Sciatic nerve (tissue), 2 donors: ENCODE results near the gene MALL. TPM values are rescaled to one million over a fixed set of nuclear protein-coding genes. Genes with fewer than 3 reads are reported as not detected.
"Not testable (repeated sequence)": the region's sequence is repeated elsewhere in the genome, so short reads cannot be mapped to it uniquely, and the experiment has no call there.

Source experiments
- ATAC-seq: fragments of 200-7000 bp; cut with Tn5 transposase; one replicate; pipeline ENCODE4 v1.9.1; 2020; ENCODE audit warnings: mild to moderate bottlenecking, moderate library complexity
- DNase-seq: peaks from one replicate; pipeline ENCODE4 v3.0.0-alpha.2; 2020; ENCODE audit warnings: low spot score
- intact Hi-C: fragments of 100-400 bp; cut with DNase I; formaldehyde crosslinking; loops from one replicate; pipeline ENCODE4 v1.14.2; 2022
- total RNA-seq: library from RNA; stranded (reverse); fragmentation: NEBNext Ultra II Directional; extraction: Animal tissue kit (Norgen Biotek cat#: 25700); gene quantifications from one replicate; pipeline ENCODE4 v1.2.1, GENCODE V29; 2021
- donor health status: DM: no; HTN: no; CAD: no.
- donor health status: DM: no; HTN: no; CAD: no.

MALL gene
- 24.1 TPM for total RNA-seq

GRCh38 chr2:110115291-110116032 lies at the start of gene MALL:
TSS of gene MALL (minus strand) at chr2:110115822. CDS start at chr2:110115792, 30 bp downstream.
- intact Hi-C loops = no loop called here
- ATAC-seq (peak; percentile 39), DNase-seq (no peak)

- no peak for DNase-seq
- peak; percentile 64 for ATAC-seq
- intact Hi-C loops = no loop called here
Measured at GRCh38 chr2:110157153-110157793, 41.7 kb upstream of the MALL start.

GRCh38 chr2:110154828-110155227 lies 39.2 kb upstream of the MALL start:
- intact Hi-C loops, ATAC-seq, DNase-seq: not testable (repeated sequence)

GRCh38 chr2:110154188-110154587 lies 38.6 kb upstream of the MALL start:
- ATAC-seq, DNase-seq, intact Hi-C loops: not testable (repeated sequence)

GRCh38 chr2:110153416-110153815 lies 37.8 kb upstream of the MALL start:
- ATAC-seq (no peak), DNase-seq (no peak)
- intact Hi-C loops = no loop called here

GRCh38 chr2:110152943-110153342 lies 37.3 kb upstream of the MALL start:
- intact Hi-C loops = no loop called here
- DNase-seq (no peak), ATAC-seq (no peak)

- no peak for ATAC-seq
Measured at GRCh38 chr2:110149330-110150220, 34.0 kb upstream of the MALL start.

GRCh38 chr2:110146945-110147332 lies 31.3 kb upstream of the MALL start:
- ATAC-seq (no peak), DNase-seq (no peak)
- intact Hi-C loops = no loop called here

More at GRCh38 chr2:110149330-110150220, 34.0 kb upstream of the MALL start:
- no peak for DNase-seq
- intact Hi-C loops = no loop called here

- ATAC-seq (no peak), DNase-seq (no peak)
- intact Hi-C loops = no loop called here
Measured at GRCh38 chr2:110146183-110146944, 30.7 kb upstream of the MALL start.

- intact Hi-C loops = no loop called here
Measured at GRCh38 chr2:110143982-110144381, 28.4 kb upstream of the MALL start.

GRCh38 chr2:110140401-110140800 lies 24.8 kb upstream of the MALL start:
- intact Hi-C loops = no loop called here
- ATAC-seq (no peak), DNase-seq (no peak)

More at GRCh38 chr2:110143982-110144381, 28.4 kb upstream of the MALL start:
- DNase-seq = no peak
- no peak for ATAC-seq

- DNase-seq = no peak
- no peak for ATAC-seq
- intact Hi-C loops = no loop called here
Measured at GRCh38 chr2:110134025-110134424, 18.4 kb upstream of the MALL start.

GRCh38 chr2:110131166-110131565 lies 15.5 kb upstream of the MALL start:
- intact Hi-C loops = no loop called here
- DNase-seq = no peak
- ATAC-seq = no peak

GRCh38 chr2:110130757-110131156 lies 15.1 kb upstream of the MALL start:
- intact Hi-C loops = no loop called here
- no peak for DNase-seq

GRCh38 chr2:110126906-110127305 lies 11.3 kb upstream of the MALL start:
- DNase-seq = no peak
- ATAC-seq = no peak
- intact Hi-C loops = no loop called here

More at GRCh38 chr2:110130757-110131156, 15.1 kb upstream of the MALL start:
- no peak for ATAC-seq

- ATAC-seq (no peak), DNase-seq (no peak)
- intact Hi-C loops = no loop called here
Measured at GRCh38 chr2:110126086-110126773, 10.6 kb upstream of the MALL start.

- intact Hi-C loops = no loop called here
- no peak for ATAC-seq
- DNase-seq = no peak
Measured at GRCh38 chr2:110124939-110125691, 9.5 kb upstream of the MALL start.
